Activated naive CD4-positive, alpha-beta T cell treated with anti-CD3 and anti-CD28 coated beads for 36 hours (primary cell): ENCODE data around the gene GNRHR. TPM values are rescaled to one million over a fixed set of nuclear protein-coding genes. Genes with fewer than 3 reads are reported as not detected.

Source experiments
- CTCF ChIA-PET: fragments of 350-600 bp; sonication (Branson Sonifier 250); formaldehyde crosslinking; loops from one replicate; lab custom pipeline; 2021; ENCODE audit warnings: antibody characterized with exemption; lab: Charles Lee
- DNase-seq: peaks from one replicate; pipeline ENCODE4 v3.0.0-alpha.2; 2020
- H3K27ac Mint-ChIP-seq: one replicate; pipeline ENCODE4 v1.8.0; 2021; ENCODE audit warnings: mild to moderate bottlenecking, mixed read lengths
- H3K27me3 Mint-ChIP-seq: one replicate; pipeline ENCODE4 v1.8.0; 2021; ENCODE audit warnings: low read depth, mixed read lengths
- H3K36me3 Mint-ChIP-seq: one replicate; pipeline ENCODE4 v1.8.0; 2021; ENCODE audit warnings: low read depth, mixed read lengths
- H3K4me1 Mint-ChIP-seq: one replicate; pipeline ENCODE4 v1.8.0; 2021; ENCODE audit warnings: low read depth, mixed read lengths
- H3K4me3 Mint-ChIP-seq: one replicate; pipeline ENCODE4 v1.8.0; 2021; ENCODE audit warnings: mild to moderate bottlenecking, moderate library complexity, mixed read lengths
- H3K9me3 Mint-ChIP-seq: one replicate; pipeline ENCODE4 v1.8.0; 2021; ENCODE audit warnings: mixed read lengths
- intact Hi-C: fragments of 100-400 bp; cut with micrococcal nuclease; formaldehyde crosslinking; loops from one replicate; pipeline ENCODE4 v1.15.1; 2023
- total RNA-seq, 2 experiments: library from RNA; stranded (reverse); gene quantifications; one replicate each; pipeline ENCODE4 v1.2.3, GENCODE V29; 2021

GNRHR gene
- total RNA-seq, 2 experiments from 2014 or later = not detected

DNA sequence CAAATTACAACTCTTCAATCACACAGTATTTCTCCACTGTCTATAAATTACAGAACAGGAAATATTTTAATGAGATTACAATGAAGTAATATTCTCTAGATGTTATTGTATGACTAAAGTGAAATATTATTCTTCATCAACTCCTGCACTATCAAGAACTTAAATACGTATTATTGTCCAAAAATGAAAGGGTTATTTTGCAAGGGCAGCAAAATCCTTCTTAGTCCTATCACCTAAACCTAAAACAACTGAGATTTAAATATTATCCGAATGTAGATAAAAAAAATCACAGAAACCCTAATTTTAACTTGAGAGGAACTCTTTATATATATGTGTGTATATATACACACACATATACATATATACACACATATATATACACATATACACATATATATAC is 58.1 kb downstream of the GNRHR start:
- peaks cover 29% of the 10 kb centered on the region for H3K4me1 Mint-ChIP-seq
- CTCF ChIA-PET = no interaction called here
- intact Hi-C loops = no loop called here
- H3K9me3 Mint-ChIP-seq = peaks cover 8% of the 10 kb centered on the region
- no peaks in the 10 kb centered on the region for H3K27me3 Mint-ChIP-seq
- peaks cover 32% of the 10 kb centered on the region for H3K36me3 Mint-ChIP-seq
- H3K27ac Mint-ChIP-seq = no peak overlapping the region
- H3K4me3 Mint-ChIP-seq = no peak overlapping the region
- no peak for DNase-seq

DNA sequence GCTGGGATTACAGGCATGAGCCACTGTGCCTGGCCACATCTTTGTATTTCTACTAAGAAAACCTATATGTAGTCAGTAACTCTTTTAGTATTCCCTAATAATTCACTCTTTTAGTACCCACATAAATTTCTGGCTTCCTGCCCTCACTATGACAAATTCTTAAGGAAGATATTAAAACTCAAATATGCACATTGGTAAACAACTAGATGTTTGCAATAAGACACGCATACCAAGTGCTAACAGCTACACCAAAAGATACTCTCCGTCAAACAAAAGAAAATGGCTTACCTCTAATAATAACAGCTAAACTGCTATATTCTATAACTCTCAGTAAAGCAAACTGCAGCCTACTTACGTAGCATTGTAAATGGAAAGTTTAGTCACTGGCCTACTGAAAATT is 59.5 kb downstream of the GNRHR start:
- no peaks in the 10 kb centered on the region for H3K27me3 Mint-ChIP-seq
- peaks cover 8% of the 10 kb centered on the region for H3K9me3 Mint-ChIP-seq
- H3K4me1 Mint-ChIP-seq = peaks cover 35% of the 10 kb centered on the region
- CTCF ChIA-PET = interaction anchor here (1.2 kb wide), 1 partner anchor 52 kb away, joined by 3 read pairs; no protein-coding TSS in a partner anchor
- DNase-seq = no peak
- intact Hi-C loops = no loop called here
- H3K27ac Mint-ChIP-seq = no peak overlapping the region
- no peak overlapping the region for H3K4me3 Mint-ChIP-seq
- peaks cover 40% of the 10 kb centered on the region for H3K36me3 Mint-ChIP-seq

DNA sequence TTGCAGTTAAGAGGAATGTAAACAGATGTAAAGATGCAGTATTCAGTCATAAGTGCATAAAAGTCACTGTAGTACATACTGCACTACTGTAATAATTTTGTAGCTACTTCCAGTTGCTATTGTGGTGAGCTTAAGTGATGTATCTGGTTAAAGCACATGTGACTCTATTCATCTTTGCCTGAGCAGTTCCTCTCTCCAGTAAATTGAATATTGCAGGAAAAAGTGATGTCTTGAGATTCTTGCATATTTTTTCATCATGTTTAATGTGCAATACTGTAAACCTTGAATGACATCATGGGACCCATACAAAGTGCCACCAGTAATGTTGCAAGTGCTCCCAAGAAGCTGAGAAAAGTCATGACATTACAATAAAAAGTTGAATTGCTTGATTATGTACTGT is 62.9 kb downstream of the GNRHR start:
- Mint-ChIP-seq H3K27me3 (no peaks in the 10 kb centered on the region), H3K27ac (no peak overlapping the region), H3K4me1 (peaks cover 26% of the 10 kb centered on the region), H3K36me3 (peaks cover 50% of the 10 kb centered on the region), H3K4me3 (no peak overlapping the region), H3K9me3 (peaks cover 8% of the 10 kb centered on the region)
- intact Hi-C loops = no loop called here
- no peak for DNase-seq
- CTCF ChIA-PET = no interaction called here

Other genes starting within 250 kb of the GNRHR start
- 10 to 100 TPM; 46.0 to 51.7 TPM for gene CENPC, start 208.9 kb downstream of the GNRHR start, total RNA-seq
- 10 to 100 TPM; 18.9 to 22.1 TPM for gene STAP1, start 195.7 kb downstream of the GNRHR start, total RNA-seq
- gene UBA6, start 53.2 kb downstream of the GNRHR start, total RNA-seq = 10 to 100 TPM; 71.6 to 79.5 TPM
- not detected for gene TMPRSS11D, start 129.6 kb upstream of the GNRHR start, total RNA-seq
- gene TMPRSS11A, start 209.1 kb upstream of the GNRHR start, total RNA-seq = not detected